GM12878 (cell line): ENCODE data around the gene FEV. TPM values are rescaled to one million over a fixed set of nuclear protein-coding genes. Genes with fewer than 3 reads are reported as not detected.

Experiments used
- ATAC-seq: fragments of 200-7000 bp; cut with Tn5 transposase; 3 replicates; pipeline ENCODE4 v1.9.1; 2020; ENCODE audit warnings: mild to moderate bottlenecking, moderate library complexity
- BruUV-seq: library from RNA; stranded (reverse); fragments of 400-500 nt; replicated peaks from 2 replicates; lab custom pipeline; 2021; lab: Mats Ljungman, UMichigan
- CTCF ChIA-PET: fragments of 300-600 bp; sonication (Branson Sonifier 250); formaldehyde crosslinking; extraction: SDS; loops from one replicate; lab custom pipeline; 2021; ENCODE audit warnings: inconsistent platforms; lab: Yijun Ruan, JAX
- POLR2A ChIA-PET: fragments of 350-600 bp; formaldehyde crosslinking; extraction: SDS; loops from one replicate; lab custom pipeline; 2021; ENCODE audit warnings: inconsistent platforms; lab: Charles Lee
- RAD21 ChIA-PET: fragments of 300-600 bp; sonication (Branson Sonifier 250); formaldehyde crosslinking; loops from one replicate; lab custom pipeline; 2023; ENCODE audit warnings: antibody characterized with exemption; ENCODE audit not compliant: unreplicated experiment; lab: Charles Lee
- SMC1A ChIA-PET: fragments of 300-600 bp; sonication (Branson Sonifier 250); formaldehyde crosslinking; loops from one replicate; lab custom pipeline; 2023; ENCODE audit not compliant: unreplicated experiment, uncharacterized antibody; lab: Charles Lee
- DNase-seq: peaks from one replicate; pipeline ENCODE4 v3.0.0-alpha.2; 2011; ENCODE audit warnings: low read depth, low spot score
- FAIRE-seq: peaks from 3 replicates; lab custom pipeline; 2011; peaks lifted over from hg19 to GRCh38; lab: Jason Lieb, UNC
- H2AFZ ChIP-seq: 2 replicates; pipeline ENCODE4 v1.6.0; 2011; ENCODE audit warnings: low read depth, low read length, control low read depth; ENCODE audit not compliant: control insufficient read depth
- H3K27ac ChIP-seq: 2 replicates; pipeline ENCODE4 v1.5.1; 2011; ENCODE audit warnings: control low read depth; ENCODE audit not compliant: control insufficient read depth, insufficient read depth
- H3K27me3 ChIP-seq, 2 experiments: replicated peaks in 1 of 2; 2 replicates each; pipeline versions ENCODE4 v1.6.0 to v1.6.1; 2011; ENCODE audit warnings: low read length in 1 of 2; ENCODE audit not compliant: control insufficient read depth in 2 of 2, insufficient read depth in 2 of 2
- H3K36me3 ChIP-seq, 2 experiments: 2 replicates each; pipeline ENCODE4 v1.5.1; 2011; ENCODE audit warnings: low read length in 1 of 2; ENCODE audit not compliant: control insufficient read depth in 2 of 2, insufficient read depth in 2 of 2
- H3K4me1 ChIP-seq: 2 replicates; pipeline ENCODE4 v1.6.1; 2011; ENCODE audit warnings: mild to moderate bottlenecking, low read length, moderate library complexity, mixed read lengths; ENCODE audit not compliant: control insufficient read depth, insufficient read depth
- H3K4me2 ChIP-seq: 2 replicates; pipeline ENCODE4 v1.6.0; 2011; ENCODE audit warnings: control low read depth; ENCODE audit not compliant: control insufficient read depth, insufficient read depth
- H3K4me3 ChIP-seq: fragments of 200-600 bp; sonication (generic); 2 replicates; pipeline ENCODE4 v1.5.1; 2016
- H3K79me2 ChIP-seq: 2 replicates; pipeline ENCODE4 v1.6.0; 2011; ENCODE audit warnings: low read length; ENCODE audit not compliant: control insufficient read depth, insufficient read depth
- H3K9ac ChIP-seq: 2 replicates; pipeline ENCODE4 v1.8.0; 2011; ENCODE audit warnings: low read length, control low read depth, mixed read lengths; ENCODE audit not compliant: control insufficient read depth, insufficient read depth
- H3K9me3 ChIP-seq: replicated peaks from 3 replicates; pipeline ENCODE4 v1.5.1; 2011; ENCODE audit warnings: mild to moderate bottlenecking, low read length; ENCODE audit not compliant: control insufficient read depth, insufficient read depth
- H4K20me1 ChIP-seq: 2 replicates; pipeline ENCODE4 v1.6.0; 2011; ENCODE audit not compliant: control insufficient read depth, insufficient read depth
- EP300 ChIP-seq, 2 experiments: fragments of 150-350 bp in 1 of 2; IDR thresholded peaks; 2 replicates each; pipeline ENCODE4 v1.6.1; 2011 to 2012; ENCODE audit warnings: low read depth in 2 of 2, low read length in 2 of 2, borderline replicate concordance in 1 of 2, improper control_type of control experiment in 1 of 2, inconsistent platforms in 1 of 2; ENCODE audit not compliant: control insufficient read depth in 1 of 2
- EZH2 ChIP-seq: IDR thresholded peaks from 2 replicates; pipeline ENCODE4 v1.6.1; 2012; ENCODE audit warnings: low read depth, mild to moderate bottlenecking, control low read depth, inconsistent platforms, low read length, borderline replicate concordance; ENCODE audit not compliant: control insufficient read depth
- IKZF1 ChIP-seq: fragments of 450-650 bp; conservative IDR thresholded peaks from 2 replicates; pipeline ENCODE4 v1.6.1; 2017; ENCODE audit warnings: antibody characterized with exemption, mild to moderate bottlenecking
- KAT2A ChIP-seq: conservative IDR thresholded peaks from 2 replicates; pipeline ENCODE4 v1.6.1; 2011; ENCODE audit warnings: low read depth, low read length; ENCODE audit not compliant: control insufficient read depth
- LARP7 ChIP-seq: fragments of 450-650 bp; IDR thresholded peaks from 2 replicates; pipeline ENCODE4 v1.6.1; 2017; ENCODE audit warnings: mild to moderate bottlenecking
- SUZ12 ChIP-seq: fragments of 200-600 bp; sonication (generic); IDR thresholded peaks from one replicate; pipeline ENCODE4 v1.6.1; 2018; ENCODE audit warnings: antibody characterized with exemption, mild to moderate bottlenecking; ENCODE audit not compliant: unreplicated experiment
- ZNF207 ChIP-seq: fragments of 450-650 bp; IDR thresholded peaks from 2 replicates; pipeline ENCODE4 v1.6.1; 2014; ENCODE audit warnings: antibody characterized with exemption, mild to moderate bottlenecking, borderline replicate concordance
- ZSCAN29 ChIP-seq: fragments of 450-650 bp; IDR thresholded peaks from 2 replicates; pipeline ENCODE4 v1.6.1; 2017; ENCODE audit warnings: mild to moderate bottlenecking, moderate library complexity
- WGBS: methylation state at CpG from one replicate; pipeline ENCODE4 v1.1.6; 2016; ENCODE audit warnings: low lambda C conversion rate; ENCODE audit not compliant: insufficient replicate concordance, insufficient coverage; ENCODE audit errors: missing lambda C conversion rate; 5-methylcytosine and 5-hydroxymethylcytosine counted together
- in situ Hi-C: fragments of 300-500 bp; cut with MboI; formaldehyde crosslinking; loops from 9 replicates; pipeline ENCODE4 v1.14.3; 2018; ENCODE audit warnings: mixed read lengths
- intact Hi-C: fragments of 100-400 bp; cut with micrococcal nuclease; formaldehyde crosslinking; loops from one replicate; pipeline ENCODE4 v1.14.2; 2022; ENCODE audit not compliant: unreplicated experiment
- polyA plus RNA-seq, 11 experiments: library from polyadenylated mRNA; depleted of rRNA in 4 of 11; unstranded in 6 of 11; stranded (reverse) in 5 of 11; fragments of >200 nt; fragmentation: Nextera tagmentation in 4 of 11; fragmentation: Illumina TruSeq in 1 of 11; extraction: Ambion mirVana in 4 of 11; extraction: Trizol in 1 of 11; gene quantifications; 1 replicate in 1 of 11; 2 replicates in 10 of 11; pipeline versions ENCODE4 v1.2.1 to v1.2.3, GENCODE V29; 2011 to 2016; ENCODE audit warnings: inconsistent platforms in 2 of 11, missing spikeins in 2 of 11, low read depth in 1 of 11
- total RNA-seq, 4 experiments: library from RNA; depleted of rRNA in 3 of 4; stranded (reverse); fragments of >200 nt in 3 of 4; fragmentation: Illumina TruSeq in 1 of 4; extraction: Trizol in 1 of 4; gene quantifications; 2 replicates each; pipeline versions ENCODE4 v1.2.1 to v1.2.3, GENCODE V29; 2013 to 2021
- TF ChIP-seq, protein P1 (sequence below): fragments of 450-650 bp; formaldehyde crosslinking; IDR thresholded peaks from 2 replicates; pipeline ENCODE4 v1.4.0; 2020; ENCODE audit warnings: mild to moderate bottlenecking, moderate library complexity

Gene FEV
- total and polyA plus RNA-seq, 10 of the 15 experiments (the other 5 are each of a cell fraction or from before 2014, with no cell fraction given) = not detected

DNA sequence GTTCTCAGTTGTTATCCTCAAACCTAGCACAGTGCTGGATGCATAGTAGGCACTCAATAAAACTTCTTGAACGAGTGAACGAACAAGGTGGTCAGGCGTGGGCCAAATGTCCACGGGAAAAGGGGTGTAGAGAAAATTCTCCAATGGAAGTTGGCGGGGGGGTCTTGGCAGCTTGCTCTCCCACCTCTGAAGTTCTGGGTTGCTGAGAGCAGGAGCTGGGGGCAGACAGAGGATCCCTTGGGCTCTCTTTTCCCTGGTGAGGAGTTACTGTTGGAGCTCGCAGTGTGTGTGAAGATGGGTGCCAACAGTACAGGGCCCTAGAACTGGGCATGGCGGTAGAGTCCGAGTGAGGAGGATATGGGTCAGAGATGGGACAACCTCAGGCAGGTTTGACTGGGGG, 10.6 kb upstream of the FEV start (continued):
- TF ChIP-seq ZSCAN29 (no peak), EP300 (IDR thresholded peaks at IDR 0.05; ENCODE audit: borderline replicate concordance in 1 of 2, control insufficient read depth in 1 of 2, low read depth in 2 of 2, low read length in 2 of 2) (no peak), KAT2A (no peak)
- TF ChIP-seq, protein P1, sequence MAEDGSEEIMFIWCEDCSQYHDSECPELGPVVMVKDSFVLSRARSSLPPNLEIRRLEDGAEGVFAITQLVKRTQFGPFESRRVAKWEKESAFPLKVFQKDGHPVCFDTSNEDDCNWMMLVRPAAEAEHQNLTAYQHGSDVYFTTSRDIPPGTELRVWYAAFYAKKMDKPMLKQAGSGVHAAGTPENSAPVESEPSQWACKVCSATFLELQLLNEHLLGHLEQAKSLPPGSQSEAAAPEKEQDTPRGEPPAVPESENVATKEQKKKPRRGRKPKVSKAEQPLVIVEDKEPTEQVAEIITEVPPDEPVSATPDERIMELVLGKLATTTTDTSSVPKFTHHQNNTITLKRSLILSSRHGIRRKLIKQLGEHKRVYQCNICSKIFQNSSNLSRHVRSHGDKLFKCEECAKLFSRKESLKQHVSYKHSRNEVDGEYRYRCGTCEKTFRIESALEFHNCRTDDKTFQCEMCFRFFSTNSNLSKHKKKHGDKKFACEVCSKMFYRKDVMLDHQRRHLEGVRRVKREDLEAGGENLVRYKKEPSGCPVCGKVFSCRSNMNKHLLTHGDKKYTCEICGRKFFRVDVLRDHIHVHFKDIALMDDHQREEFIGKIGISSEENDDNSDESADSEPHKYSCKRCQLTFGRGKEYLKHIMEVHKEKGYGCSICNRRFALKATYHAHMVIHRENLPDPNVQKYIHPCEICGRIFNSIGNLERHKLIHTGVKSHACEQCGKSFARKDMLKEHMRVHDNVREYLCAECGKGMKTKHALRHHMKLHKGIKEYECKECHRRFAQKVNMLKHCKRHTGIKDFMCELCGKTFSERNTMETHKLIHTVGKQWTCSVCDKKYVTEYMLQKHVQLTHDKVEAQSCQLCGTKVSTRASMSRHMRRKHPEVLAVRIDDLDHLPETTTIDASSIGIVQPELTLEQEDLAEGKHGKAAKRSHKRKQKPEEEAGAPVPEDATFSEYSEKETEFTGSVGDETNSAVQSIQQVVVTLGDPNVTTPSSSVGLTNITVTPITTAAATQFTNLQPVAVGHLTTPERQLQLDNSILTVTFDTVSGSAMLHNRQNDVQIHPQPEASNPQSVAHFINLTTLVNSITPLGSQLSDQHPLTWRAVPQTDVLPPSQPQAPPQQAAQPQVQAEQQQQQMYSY = no peak

DNA sequence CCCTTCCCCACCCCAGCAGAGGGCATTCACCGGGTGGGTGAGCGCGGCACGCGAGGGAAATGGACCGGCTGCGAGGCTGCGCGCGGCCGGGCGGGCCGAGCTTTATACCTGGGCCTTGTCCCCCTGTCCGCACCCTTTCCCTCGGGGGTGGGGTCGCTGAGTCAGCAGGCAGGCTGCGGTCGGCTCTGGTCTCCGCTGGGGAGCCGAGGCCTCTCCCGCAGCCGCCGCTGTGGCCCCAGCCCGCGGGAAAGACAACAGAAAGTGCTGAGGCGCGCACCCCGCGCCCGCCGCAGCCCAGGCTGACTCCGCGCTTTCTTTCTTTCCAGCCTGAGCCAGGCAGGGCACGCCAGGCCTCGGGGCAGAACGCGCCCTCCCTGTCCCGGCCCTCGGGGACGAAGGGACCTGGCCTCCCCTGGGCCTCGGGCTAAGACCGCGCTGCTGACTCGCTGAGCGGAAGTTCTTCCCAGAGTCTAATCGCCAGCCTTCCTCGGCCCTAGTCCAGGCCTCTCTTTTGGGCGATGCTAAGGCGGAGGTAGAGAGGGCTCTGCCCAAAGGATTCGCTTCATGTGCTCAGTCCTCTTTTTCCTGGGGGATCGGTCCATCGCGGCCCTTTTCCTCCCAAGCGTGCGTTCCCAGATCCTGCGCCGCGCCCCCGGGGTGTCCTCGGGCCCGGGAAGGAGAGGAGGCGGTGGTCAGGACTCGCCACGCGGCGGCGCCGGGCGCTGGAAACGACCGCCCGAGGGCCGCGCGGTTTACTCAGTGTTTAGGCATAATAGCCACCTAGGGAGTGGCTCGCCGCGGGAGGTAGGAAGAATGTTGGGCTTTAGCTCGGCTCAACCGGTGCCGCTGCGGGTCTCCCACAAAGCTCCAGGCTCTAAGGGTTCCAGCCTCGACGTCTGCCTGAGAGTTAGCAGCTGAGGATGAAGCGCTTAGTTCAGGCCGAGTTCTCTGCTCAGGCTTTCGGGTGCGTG, 8.6 kb upstream of the FEV start, which contains the start of gene CRYBA2:
TSS of gene CRYBA2 (minus strand) at position 78 of the 971 bp plus-strand sequence. CDS start 246 bp downstream, outside the sequence.
- Histone ChIP-seq H3K9ac (no peak within 1 kb of the TSS), H3K4me3 (no peak within 1 kb of the TSS), H3K27me3 (peaks cover 19 to 27% of the 10 kb centered on the region in 2 experiments; a peak in 3 of 4 replicates), H3K36me3 (no peaks in the 10 kb centered on the region), H4K20me1 (peaks cover 3% of the 10 kb centered on the region; the same call in 1 of the 2 replicates), H3K27ac (no peak within 1 kb of the TSS), H3K9me3 (no peaks in the 10 kb centered on the region), H2AFZ (no peak within 1 kb of the TSS), H3K4me1 (no peaks in the 10 kb centered on the region), H3K79me2 (no peaks in the 10 kb centered on the region), H3K4me2 (no peak within 1 kb of the TSS)
- CTCF ChIA-PET = interaction anchor here (0.6 to 3.3 kb wide), 5 partner anchors 16 to 336 kb away, joined by 4 to 13 read pairs (median 5); no protein-coding TSS in a partner anchor
- TF ChIP-seq IKZF1 = no peak
- no peak for TF ChIP-seq EZH2
- no peak for TF ChIP-seq ZNF207
- peak; percentile 60 for TF ChIP-seq SUZ12
- TF ChIP-seq LARP7 = no peak
- POLR2A ChIA-PET = no interaction called here
- BruUV-seq = no TSS peak
- intact Hi-C loops = no loop called here
- SMC1A ChIA-PET = no interaction called here
- WGBS = 28% methylated on average over 59 of the region's 88 CpGs
- FAIRE-seq (no peak), ATAC-seq (no peak), DNase-seq (no peak)
- RAD21 ChIA-PET = interaction anchor here (1.5 to 1.8 kb wide), 2 partner anchors 36 to 117 kb away, joined by 3 to 10 read pairs; no protein-coding TSS in a partner anchor
- in situ Hi-C loops = no loop called here
